ENCODE measurements around the gene ZNF75A.

Gene ZNF75A

GRCh38 chr16:3264137-3265036 lies 40.9 kb upstream of the ZNF75A start:
- H3K4me3 ChIP-seq (ENCODE audit: low read depth, low read length): peak overlapping the region; percentile 73
- H3K9me3 ChIP-seq (ENCODE audit: control insufficient read depth, insufficient read depth, low read depth, low read length): no peaks in the 10 kb centered on the region
- POLR2A ChIA-PET: interaction anchor here (0.6 to 1.4 kb wide), 12 partner anchors 10 to 282 kb away, joined by 3 to 13 read pairs (median 3); partner anchors contain the start of genes NAA60, ZNF174, ZNF200 and ZNF263
- peak overlapping the region; percentile 69 for H3K27ac ChIP-seq (ENCODE audit: extremely low read depth, low read depth, low read length)
- no peaks in the 10 kb centered on the region for H3K36me3 ChIP-seq (ENCODE audit: control insufficient read depth in 2 of 2, insufficient read depth in 1 of 2, low read length in 2 of 2)
- CTCF ChIA-PET: interaction anchor here (0.6 to 1.1 kb wide), 2 partner anchors 59 to 135 kb away, joined by 3 read pairs; no protein-coding TSS in a partner anchor
- no peaks in the 10 kb centered on the region for H3K4me1 ChIP-seq (ENCODE audit: control insufficient read depth, insufficient read depth, low read length)
- TF ChIP-seq ZNF596 (tag by site-specific recombination; IDR thresholded peaks at IDR 0.05) (no peak), KLF9 (tag by site-specific recombination; IDR thresholded peaks at IDR 0.05; ENCODE audit: low read depth) (peak; percentile 56), ZIC2 (tag by site-specific recombination; IDR thresholded peaks at IDR 0.05) (peak; percentile 41), ZBTB49 (tag by site-specific recombination; IDR thresholded peaks at IDR 0.05; ENCODE audit: low read depth) (no peak), ZNF488 (tag by site-specific recombination; IDR thresholded peaks at IDR 0.05) (no peak), ZNF660 (tag by site-specific recombination; IDR thresholded peaks at IDR 0.05) (peak; percentile 88), ZNF610 (tag by site-specific recombination; IDR thresholded peaks at IDR 0.05; ENCODE audit: borderline replicate concordance) (peak; percentile 57; the same call in 1 of the 2 replicates), ZNF24 (tag by site-specific recombination; IDR thresholded peaks at IDR 0.05) (peak; percentile 49; the same call in 1 of the 2 replicates), ZNF624 (tag by site-specific recombination; IDR thresholded peaks at IDR 0.05) (no peak), ZSCAN16 (tag by site-specific recombination; IDR thresholded peaks at IDR 0.05) (no peak; the same call in 1 of the 2 replicates), ZNF248 (tag by site-specific recombination; IDR thresholded peaks at IDR 0.05) (no peak), ZNF324 (tag by site-specific recombination; IDR thresholded peaks at IDR 0.05) (peak; percentile 42; the same call in 1 of the 2 replicates), KLF8 (tag by site-specific recombination; IDR thresholded peaks at IDR 0.05) (peak; percentile 82), ZNF266 (tag by site-specific recombination; IDR thresholded peaks at IDR 0.05; ENCODE audit: low read depth) (no peak), HOXD13 (CRISPR knock-in tag; IDR thresholded peaks at IDR 0.05; ENCODE audit: borderline replicate concordance) (no peak), ZNF394 (tag by site-specific recombination; IDR thresholded peaks at IDR 0.05; ENCODE audit: borderline replicate concordance) (peak; percentile 68; the same call in 1 of the 2 replicates), ZNF274 (IDR thresholded peaks at IDR 0.05; ENCODE audit: low read length) (no peak), ZNF274 (tag by site-specific recombination; IDR thresholded peaks at IDR 0.05; ENCODE audit: borderline replicate concordance) (no peak), ZNF777 (tag by site-specific recombination; IDR thresholded peaks at IDR 0.05; ENCODE audit: borderline replicate concordance) (no peak), ZBTB7A (tag by site-specific recombination; IDR thresholded peaks at IDR 0.05; ENCODE audit: low read depth) (peak; percentile 82), ZNF391 (tag by site-specific recombination; IDR thresholded peaks at IDR 0.05; ENCODE audit: borderline replicate concordance, low read depth) (no peak; the same call in 1 of the 2 replicates)
- TF ChIP-seq, protein P1, sequence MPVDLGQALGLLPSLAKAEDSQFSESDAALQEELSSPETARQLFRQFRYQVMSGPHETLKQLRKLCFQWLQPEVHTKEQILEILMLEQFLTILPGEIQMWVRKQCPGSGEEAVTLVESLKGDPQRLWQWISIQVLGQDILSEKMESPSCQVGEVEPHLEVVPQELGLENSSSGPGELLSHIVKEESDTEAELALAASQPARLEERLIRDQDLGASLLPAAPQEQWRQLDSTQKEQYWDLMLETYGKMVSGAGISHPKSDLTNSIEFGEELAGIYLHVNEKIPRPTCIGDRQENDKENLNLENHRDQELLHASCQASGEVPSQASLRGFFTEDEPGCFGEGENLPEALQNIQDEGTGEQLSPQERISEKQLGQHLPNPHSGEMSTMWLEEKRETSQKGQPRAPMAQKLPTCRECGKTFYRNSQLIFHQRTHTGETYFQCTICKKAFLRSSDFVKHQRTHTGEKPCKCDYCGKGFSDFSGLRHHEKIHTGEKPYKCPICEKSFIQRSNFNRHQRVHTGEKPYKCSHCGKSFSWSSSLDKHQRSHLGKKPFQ (tag by site-specific recombination; IDR thresholded peaks at IDR 0.05): no peak
- TF ChIP-seq, protein P2, sequence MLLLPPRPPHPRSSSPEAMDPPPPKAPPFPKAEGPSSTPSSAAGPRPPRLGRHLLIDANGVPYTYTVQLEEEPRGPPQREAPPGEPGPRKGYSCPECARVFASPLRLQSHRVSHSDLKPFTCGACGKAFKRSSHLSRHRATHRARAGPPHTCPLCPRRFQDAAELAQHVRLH (tag by site-specific recombination; IDR thresholded peaks at IDR 0.05): no peak
- TF ChIP-seq, protein P3, sequence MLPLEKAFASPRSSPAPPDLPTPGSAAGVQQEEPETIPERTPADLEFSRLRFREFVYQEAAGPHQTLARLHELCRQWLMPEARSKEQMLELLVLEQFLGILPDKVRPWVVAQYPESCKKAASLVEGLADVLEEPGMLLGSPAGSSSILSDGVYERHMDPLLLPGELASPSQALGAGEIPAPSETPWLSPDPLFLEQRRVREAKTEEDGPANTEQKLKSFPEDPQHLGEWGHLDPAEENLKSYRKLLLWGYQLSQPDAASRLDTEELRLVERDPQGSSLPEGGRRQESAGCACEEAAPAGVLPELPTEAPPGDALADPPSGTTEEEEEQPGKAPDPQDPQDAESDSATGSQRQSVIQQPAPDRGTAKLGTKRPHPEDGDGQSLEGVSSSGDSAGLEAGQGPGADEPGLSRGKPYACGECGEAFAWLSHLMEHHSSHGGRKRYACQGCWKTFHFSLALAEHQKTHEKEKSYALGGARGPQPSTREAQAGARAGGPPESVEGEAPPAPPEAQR (tag by site-specific recombination; IDR thresholded peaks at IDR 0.05): no peak
- TF ChIP-seq, protein P4, sequence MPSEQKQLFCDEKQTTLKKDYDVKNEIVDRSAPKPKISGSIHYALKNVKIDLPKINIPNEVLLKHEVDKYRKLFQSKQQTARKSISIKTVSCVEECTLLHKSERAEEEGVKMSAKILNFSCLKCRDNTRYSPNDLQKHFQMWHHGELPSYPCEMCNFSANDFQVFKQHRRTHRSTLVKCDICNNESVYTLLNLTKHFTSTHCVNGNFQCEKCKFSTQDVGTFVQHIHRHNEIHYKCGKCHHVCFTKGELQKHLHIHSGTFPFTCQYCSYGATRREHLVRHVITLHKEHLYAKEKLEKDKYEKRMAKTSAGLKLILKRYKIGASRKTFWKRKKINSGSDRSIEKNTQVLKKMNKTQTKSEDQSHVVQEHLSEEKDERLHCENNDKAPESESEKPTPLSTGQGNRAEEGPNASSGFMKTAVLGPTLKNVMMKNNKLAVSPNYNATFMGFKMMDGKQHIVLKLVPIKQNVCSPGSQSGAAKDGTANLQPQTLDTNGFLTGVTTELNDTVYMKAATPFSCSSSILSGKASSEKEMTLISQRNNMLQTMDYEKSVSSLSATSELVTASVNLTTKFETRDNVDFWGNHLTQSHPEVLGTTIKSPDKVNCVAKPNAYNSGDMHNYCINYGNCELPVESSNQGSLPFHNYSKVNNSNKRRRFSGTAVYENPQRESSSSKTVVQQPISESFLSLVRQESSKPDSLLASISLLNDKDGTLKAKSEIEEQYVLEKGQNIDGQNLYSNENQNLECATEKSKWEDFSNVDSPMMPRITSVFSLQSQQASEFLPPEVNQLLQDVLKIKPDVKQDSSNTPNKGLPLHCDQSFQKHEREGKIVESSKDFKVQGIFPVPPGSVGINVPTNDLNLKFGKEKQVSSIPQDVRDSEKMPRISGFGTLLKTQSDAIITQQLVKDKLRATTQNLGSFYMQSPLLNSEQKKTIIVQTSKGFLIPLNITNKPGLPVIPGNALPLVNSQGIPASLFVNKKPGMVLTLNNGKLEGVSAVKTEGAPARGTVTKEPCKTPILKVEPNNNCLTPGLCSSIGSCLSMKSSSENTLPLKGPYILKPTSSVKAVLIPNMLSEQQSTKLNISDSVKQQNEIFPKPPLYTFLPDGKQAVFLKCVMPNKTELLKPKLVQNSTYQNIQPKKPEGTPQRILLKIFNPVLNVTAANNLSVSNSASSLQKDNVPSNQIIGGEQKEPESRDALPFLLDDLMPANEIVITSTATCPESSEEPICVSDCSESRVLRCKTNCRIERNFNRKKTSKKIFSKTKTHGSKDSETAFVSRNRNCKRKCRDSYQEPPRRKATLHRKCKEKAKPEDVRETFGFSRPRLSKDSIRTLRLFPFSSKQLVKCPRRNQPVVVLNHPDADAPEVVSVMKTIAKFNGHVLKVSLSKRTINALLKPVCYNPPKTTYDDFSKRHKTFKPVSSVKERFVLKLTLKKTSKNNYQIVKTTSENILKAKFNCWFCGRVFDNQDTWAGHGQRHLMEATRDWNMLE (tag by site-specific recombination; conservative IDR thresholded peaks at IDR 0.05; ENCODE audit: low read depth): peak; percentile 27; the same call in 1 of the 2 replicates

Measured in HEK293 (cell line).